Panc1 (cell line): ENCODE data around the gene EPHX1. TPM values are rescaled to one million over a fixed set of nuclear protein-coding genes. Genes with fewer than 3 reads are reported as not detected.

Source experiments
- ATAC-seq: fragments of 200-7000 bp; cut with Tn5 transposase; 2 replicates; pipeline ENCODE4 v1.9.1; 2020; ENCODE audit warnings: mild to moderate bottlenecking, moderate library complexity
- BruUV-seq: library from RNA; stranded (reverse); fragments of 400-500 nt; replicated peaks from 2 replicates; lab custom pipeline; 2021; lab: Mats Ljungman, UMichigan
- CTCF ChIA-PET: fragments of 300-600 bp; sonication (Branson Sonifier 250); formaldehyde crosslinking; loops from one replicate; lab custom pipeline; 2022; ENCODE audit warnings: antibody characterized with exemption; lab: Charles Lee
- POLR2A ChIA-PET: fragments of 300-600 bp; sonication (Branson Sonifier 250); formaldehyde crosslinking; loops from one replicate; lab custom pipeline; 2022; ENCODE audit warnings: antibody characterized with exemption; lab: Charles Lee
- DNase-seq: peaks from one replicate; pipeline ENCODE4 v3.0.0-alpha.2; 2010; ENCODE audit warnings: low read depth, low spot score
- H3K27ac ChIP-seq: 2 replicates; pipeline ENCODE4 v1.5.1; 2011; ENCODE audit warnings: mild to moderate bottlenecking, low read length, inconsistent platforms
- H3K27me3 ChIP-seq: fragments of 200-500 bp; sonication (Bioruptor generic); 2 replicates; pipeline ENCODE4 v1.6.0; 2014; ENCODE audit warnings: low read length, inconsistent platforms; ENCODE audit not compliant: control insufficient read depth, insufficient read depth
- H3K36me3 ChIP-seq: fragments of 200-500 bp; sonication (Bioruptor generic); 2 replicates; pipeline ENCODE4 v1.5.1; 2014; ENCODE audit warnings: inconsistent platforms, mild to moderate bottlenecking, low read length, moderate library complexity; ENCODE audit not compliant: control insufficient read depth, insufficient read depth
- H3K4me1 ChIP-seq: 2 replicates; pipeline ENCODE4 v1.5.1; 2011; ENCODE audit warnings: inconsistent platforms, mild to moderate bottlenecking, low read length, moderate library complexity; ENCODE audit not compliant: control insufficient read depth, insufficient read depth
- H3K4me3 ChIP-seq, 2 experiments: 2 replicates each; pipeline ENCODE4 v1.5.1; 2011 to 2012; ENCODE audit warnings: low read depth in 2 of 2, low read length in 2 of 2, mild to moderate bottlenecking in 2 of 2, inconsistent platforms in 1 of 2, moderate library complexity in 1 of 2
- H3K9me3 ChIP-seq: fragments of 200-500 bp; sonication (Bioruptor generic); 2 replicates; pipeline ENCODE4 v1.5.1; 2014; ENCODE audit warnings: low read depth, mild to moderate bottlenecking, inconsistent platforms, low read length, moderate library complexity; ENCODE audit not compliant: control insufficient read depth, insufficient read depth
- CTCF ChIP-seq: fragments of 450-650 bp; IDR thresholded peaks from 2 replicates; pipeline ENCODE4 v1.5.1; 2017; ENCODE audit warnings: mild to moderate bottlenecking
- POLR2AphosphoS5 ChIP-seq: IDR thresholded peaks from 2 replicates; pipeline ENCODE4 v1.6.1; 2012; ENCODE audit warnings: mild to moderate bottlenecking, low read depth, low read length, moderate library complexity
- REST ChIP-seq, 2 experiments: IDR thresholded peaks; 2 replicates each; pipeline ENCODE4 v1.6.1; 2011 to 2012; ENCODE audit warnings: low read depth in 2 of 2, control low read depth in 1 of 2, low read length in 1 of 2, mild to moderate bottlenecking in 1 of 2, moderate library complexity in 1 of 2; ENCODE audit not compliant: insufficient read depth in 1 of 2
- SIN3A ChIP-seq: IDR thresholded peaks from 2 replicates; pipeline ENCODE4 v1.6.1; 2012; ENCODE audit warnings: low read depth, mild to moderate bottlenecking, low read length, moderate library complexity, borderline replicate concordance; ENCODE audit not compliant: insufficient read depth
- TCF7L2 ChIP-seq: IDR thresholded peaks from 2 replicates; pipeline ENCODE4 v1.6.1; 2011; ENCODE audit warnings: mild to moderate bottlenecking, low read depth, low read length, inconsistent platforms
- in situ Hi-C: cut with HindIII; loops from 2 replicates; pipeline ENCODE4 v1.10.0; 2016; ENCODE audit warnings: low sequenced_read_pairs, low pct_unique_long_range_greater_than_20kb
- intact Hi-C: fragments of 100-400 bp; cut with micrococcal nuclease; formaldehyde crosslinking; loops from one replicate; pipeline ENCODE4 v1.10.0; 2022; ENCODE audit not compliant: unreplicated experiment
- total RNA-seq: library from RNA; stranded (reverse); gene quantifications from one replicate; pipeline ENCODE4 v1.2.1, GENCODE V29; 2021; ENCODE audit not compliant: unreplicated experiment

Gene EPHX1
- total RNA-seq, 1 experiment from 2014 or later, result 76.4 TPM

GRCh38 chr1:225774281-225775147 lies 35.4 kb upstream of the EPHX1 start:
- Histone ChIP-seq H3K27me3 (no peaks in the 10 kb centered on the region), H3K4me3 (no peak overlapping the region), H3K36me3 (peaks cover 6% of the 10 kb centered on the region; the same call in 1 of the 2 replicates), H3K9me3 (no peaks in the 10 kb centered on the region), H3K27ac (no peak overlapping the region; the same call in 1 of the 2 replicates), H3K4me1 (peaks cover 20% of the 10 kb centered on the region)
- TF ChIP-seq REST (IDR thresholded peaks at IDR 0.05; ENCODE audit: insufficient read depth in 1 of 2, low read depth in 2 of 2, low read length in 1 of 2) (no peak), TCF7L2 (no peak), CTCF (no peak), SIN3A (no peak), POLR2AphosphoS5 (no peak)
- no TSS peak for BruUV-seq
- ATAC-seq, result no peak
- CTCF ChIA-PET, result interaction anchor here (0.6 kb wide), 1 partner anchor 257 kb away, joined by 6 read pairs; no protein-coding TSS in a partner anchor
- intact Hi-C loops, result loop anchor here (5.0 kb wide), 2 partner anchors 73 to 203 kb away; no protein-coding TSS in a partner anchor
- no peak for DNase-seq
- POLR2A ChIA-PET, result interaction anchor here (0.8 kb wide), 1 partner anchor 267 kb away, joined by 4 read pairs; no protein-coding TSS in a partner anchor
- in situ Hi-C loops, result loop anchor here (10.0 kb wide), 1 partner anchor 220 kb away; no protein-coding TSS in a partner anchor

GRCh38 chr1:225776294-225776693 lies 33.6 kb upstream of the EPHX1 start:
- Histone ChIP-seq H3K27ac (no peak overlapping the region; the same call in 1 of the 2 replicates), H3K4me1 (peaks cover 33% of the 10 kb centered on the region), H3K36me3 (peaks cover 9% of the 10 kb centered on the region; the same call in 1 of the 2 replicates), H3K9me3 (no peaks in the 10 kb centered on the region), H3K27me3 (no peaks in the 10 kb centered on the region), H3K4me3 (no peak overlapping the region)
- ChIA-PET CTCF (no interaction called here), POLR2A (no interaction called here)
- DNase-seq (no peak), ATAC-seq (no peak)
- no TSS peak for BruUV-seq
- intact Hi-C loops, result loop anchor here (5.0 kb wide), 2 partner anchors 71 to 201 kb away; no protein-coding TSS in a partner anchor
- no peak for TF ChIP-seq SIN3A
- no peak for TF ChIP-seq REST (IDR thresholded peaks at IDR 0.05; ENCODE audit: insufficient read depth in 1 of 2, low read depth in 2 of 2, low read length in 1 of 2)
- TF ChIP-seq POLR2AphosphoS5, result no peak
- no peak for TF ChIP-seq TCF7L2
- TF ChIP-seq CTCF, result no peak
- in situ Hi-C loops, result loop anchor here (10.0 kb wide), 1 partner anchor 221 kb away; no protein-coding TSS in a partner anchor
